CD14-positive monocyte (primary cell): ENCODE measurements around the gene LSS. TPM values are rescaled to one million over a fixed set of nuclear protein-coding genes. Genes with fewer than 3 reads are reported as not detected.

Experiments
- DNase-seq, 3 donors: peaks; one replicate each; pipeline ENCODE4 v3.0.0-alpha.2; 2011 to 2022
- H2AFZ ChIP-seq: 2 replicates; pipeline ENCODE4 v1.6.0; 2012; ENCODE audit warnings: mild to moderate bottlenecking, low read depth, low read length, inconsistent platforms; ENCODE audit not compliant: insufficient read depth, poor library complexity, severe bottlenecking
- H3K27ac ChIP-seq, 2 donors: 1 replicate in 1 of 2; 2 replicates in 1 of 2; pipeline ENCODE4 v1.5.1; 2012 to 2013; ENCODE audit warnings: low read length in 2 of 2, control low read depth in 1 of 2, inconsistent platforms in 1 of 2, low read depth in 1 of 2, mild to moderate bottlenecking in 1 of 2
- H3K27me3 ChIP-seq, 2 donors: one replicate each; pipeline versions ENCODE4 v1.6.0 to v1.6.1; 2011 to 2013; ENCODE audit warnings: low read length in 2 of 2; ENCODE audit not compliant: control insufficient read depth in 2 of 2, insufficient read depth in 2 of 2
- H3K36me3 ChIP-seq, 2 donors: replicated peaks in 1 of 2; 1 replicate in 1 of 2; 2 replicates in 1 of 2; pipeline versions ENCODE4 v1.5.1 to v1.6.1; 2012 to 2013; ENCODE audit warnings: low read length in 2 of 2, control low read depth in 1 of 2, inconsistent platforms in 1 of 2, mild to moderate bottlenecking in 1 of 2; ENCODE audit not compliant: insufficient read depth in 2 of 2, control insufficient read depth in 1 of 2
- H3K4me1 ChIP-seq, 2 donors: 1 replicate in 1 of 2; 2 replicates in 1 of 2; pipeline versions ENCODE4 v1.5.1 to v1.6.1; 2012 to 2013; ENCODE audit warnings: low read length in 2 of 2, control low read depth in 1 of 2, inconsistent platforms in 1 of 2, mild to moderate bottlenecking in 1 of 2, moderate library complexity in 1 of 2; ENCODE audit not compliant: insufficient read depth in 2 of 2, control insufficient read depth in 1 of 2
- H3K4me2 ChIP-seq: replicated peaks from 2 replicates; pipeline ENCODE3; 2012; ENCODE audit warnings: low read length, moderate library complexity, mild to moderate bottlenecking; ENCODE audit not compliant: poor library complexity, severe bottlenecking; ENCODE audit errors: extremely low read depth
- H3K4me3 ChIP-seq, 3 experiments: fragments of 200-600 bp in 1 of 3; sonication (generic) in 1 of 3; replicated peaks in 1 of 3; 1 replicate in 2 of 3; 2 replicates in 1 of 3; pipeline ENCODE4 v1.5.1; 2011 to 2013; ENCODE audit warnings: low read length in 3 of 3, mild to moderate bottlenecking in 3 of 3, control low read depth in 2 of 3, low read depth in 2 of 3, inconsistent platforms in 1 of 3, moderate library complexity in 1 of 3
- H3K79me2 ChIP-seq: 2 replicates; pipeline ENCODE4 v1.6.0; 2012; ENCODE audit warnings: mild to moderate bottlenecking, control low read depth, inconsistent platforms, low read length, moderate library complexity; ENCODE audit not compliant: insufficient read depth
- H3K9ac ChIP-seq: 2 replicates; pipeline ENCODE4 v1.6.0; 2017; ENCODE audit warnings: low read length, mild to moderate bottlenecking; ENCODE audit not compliant: insufficient read depth, poor library complexity, severe bottlenecking
- H3K9me3 ChIP-seq, 2 donors: replicated peaks in 1 of 2; 1 replicate in 1 of 2; 2 replicates in 1 of 2; pipeline versions ENCODE4 v1.5.1 to v1.6.1; 2012 to 2013; ENCODE audit warnings: low read length in 2 of 2, control low read depth in 1 of 2; ENCODE audit not compliant: control insufficient read depth in 1 of 2, insufficient read depth in 1 of 2
- H4K20me1 ChIP-seq: 2 replicates; pipeline ENCODE4 v1.6.0; 2012; ENCODE audit warnings: mild to moderate bottlenecking, low read length, control low read depth, moderate library complexity; ENCODE audit not compliant: insufficient read depth
- H3K27ac Mint-ChIP-seq, 7 donors: one replicate each; pipeline ENCODE4 v1.8.0; 2020; ENCODE audit warnings: mild to moderate bottlenecking in 7 of 7, mixed read lengths in 7 of 7, moderate library complexity in 6 of 7, inconsistent platforms in 2 of 7
- H3K27me3 Mint-ChIP-seq, 3 donors: one replicate each; pipeline ENCODE4 v1.8.0; 2021 to 2022; ENCODE audit warnings: low read depth in 3 of 3, mild to moderate bottlenecking in 3 of 3, mixed read lengths in 3 of 3, moderate library complexity in 3 of 3, inconsistent platforms in 1 of 3
- H3K36me3 Mint-ChIP-seq, 2 donors: one replicate each; pipeline ENCODE4 v1.8.0; 2020; ENCODE audit warnings: mixed read lengths in 2 of 2, inconsistent platforms in 1 of 2, mild to moderate bottlenecking in 1 of 2
- H3K4me1 Mint-ChIP-seq: one replicate; pipeline ENCODE4 v1.8.0; 2020; ENCODE audit warnings: mild to moderate bottlenecking, mixed read lengths
- H3K4me3 Mint-ChIP-seq, 2 donors: one replicate each; pipeline ENCODE4 v1.8.0; 2020; ENCODE audit warnings: mild to moderate bottlenecking in 2 of 2, mixed read lengths in 2 of 2, moderate library complexity in 1 of 2
- H3K9me3 Mint-ChIP-seq, 7 donors: one replicate each; pipeline ENCODE4 v1.8.0; 2020 to 2022; ENCODE audit warnings: mixed read lengths in 7 of 7, mild to moderate bottlenecking in 6 of 7, moderate library complexity in 6 of 7, inconsistent platforms in 2 of 7
- WGBS: methylation state at CpG from one replicate; pipeline ENCODE4 v1.1.5; 2013; ENCODE audit warnings: missing lambda C conversion rate; ENCODE audit not compliant: insufficient coverage; 5-methylcytosine and 5-hydroxymethylcytosine counted together
- intact Hi-C, 2 donors: fragments of 100-400 bp; cut with micrococcal nuclease; formaldehyde crosslinking; loops; one replicate each; pipeline versions ENCODE4 v1.15.0 to v1.15.1; 2023
- polyA plus RNA-seq, 3 donors: library from polyadenylated mRNA; depleted of rRNA in 1 of 3; unstranded in 2 of 3; stranded (reverse) in 1 of 3; fragments of 300-500 nt in 2 of 3; fragments of >200 nt in 1 of 3; fragmentation: Illumina TruSeq in 2 of 3; gene quantifications; 1 replicate in 2 of 3; 2 replicates in 1 of 3; pipeline ENCODE4 v1.2.3, GENCODE V29; 2012 to 2021
- TF ChIP-seq, protein P1 (sequence below): fragments of 200-600 bp; IDR thresholded peaks from one replicate; pipeline ENCODE4 v1.8.0; 2022; ENCODE audit warnings: antibody characterized with exemption, mild to moderate bottlenecking

Gene LSS
- polyA plus RNA-seq, 3 donors, result 4.1 to 20.0 (median 4.9) TPM

DNA sequence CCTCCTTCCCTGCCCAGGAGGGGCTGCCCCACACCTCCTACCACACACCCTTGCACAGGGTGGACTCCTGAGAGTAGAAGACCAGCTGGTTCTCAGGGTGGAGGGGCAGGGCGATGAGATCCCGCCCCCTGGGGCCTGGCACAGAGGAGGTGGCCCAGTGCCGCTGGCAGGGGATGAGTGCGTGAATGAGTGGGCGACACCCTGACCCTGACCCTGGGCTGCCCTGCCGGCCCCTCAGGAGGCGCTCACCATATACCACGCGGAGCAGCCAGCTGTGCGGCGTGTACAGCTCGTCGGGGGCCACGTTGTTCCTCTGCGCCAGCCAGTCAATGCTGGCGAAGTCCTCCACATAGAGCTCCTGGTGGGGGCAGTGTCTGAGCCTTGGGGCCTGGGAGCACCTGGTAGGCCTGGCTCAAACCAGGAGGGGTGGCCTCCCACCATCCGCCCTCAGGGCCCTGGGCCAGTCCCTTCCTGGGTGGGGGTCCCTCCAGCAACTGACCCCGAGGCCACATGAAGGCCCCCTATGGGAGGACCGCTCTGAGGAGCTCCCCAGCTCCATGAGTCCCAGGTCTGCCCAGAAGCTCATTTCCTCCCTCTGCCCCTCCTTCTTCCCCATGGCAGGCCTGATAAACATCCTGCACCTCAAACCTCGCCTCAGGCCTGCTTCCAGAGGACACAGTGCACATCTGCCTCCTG, 13.0 kb downstream of the LSS start:
- DNase-seq, result no peak
- Histone ChIP-seq H3K27ac (no peak overlapping the region), H4K20me1 (no peaks in the 10 kb centered on the region), H3K36me3 (peaks cover 0 to 11% of the 10 kb centered on the region in 2 donors), H3K9ac (no peak overlapping the region), H3K4me1 (no peaks in the 10 kb centered on the region), H3K4me3 (no peak overlapping the region), H3K27me3 (no peaks in the 10 kb centered on the region), H3K9me3 (no peaks in the 10 kb centered on the region), H3K79me2 (no peaks in the 10 kb centered on the region), H3K4me2 (no peak overlapping the region), H2AFZ (no peak overlapping the region)
- Mint-ChIP-seq H3K9me3 (peaks cover 0 to 2% (median 0%) of the 10 kb centered on the region in 7 donors), H3K4me1 (no peaks in the 10 kb centered on the region), H3K36me3 (peaks cover 12 to 17% of the 10 kb centered on the region in 2 donors), H3K27me3 (peaks cover 0 to 1% (median 0%) of the 10 kb centered on the region in 3 donors), H3K27ac (no peak overlapping the region), H3K4me3 (no peak overlapping the region)
- WGBS, result 98% methylated on average over 20 of the region's 20 CpGs
- TF ChIP-seq, protein P1, sequence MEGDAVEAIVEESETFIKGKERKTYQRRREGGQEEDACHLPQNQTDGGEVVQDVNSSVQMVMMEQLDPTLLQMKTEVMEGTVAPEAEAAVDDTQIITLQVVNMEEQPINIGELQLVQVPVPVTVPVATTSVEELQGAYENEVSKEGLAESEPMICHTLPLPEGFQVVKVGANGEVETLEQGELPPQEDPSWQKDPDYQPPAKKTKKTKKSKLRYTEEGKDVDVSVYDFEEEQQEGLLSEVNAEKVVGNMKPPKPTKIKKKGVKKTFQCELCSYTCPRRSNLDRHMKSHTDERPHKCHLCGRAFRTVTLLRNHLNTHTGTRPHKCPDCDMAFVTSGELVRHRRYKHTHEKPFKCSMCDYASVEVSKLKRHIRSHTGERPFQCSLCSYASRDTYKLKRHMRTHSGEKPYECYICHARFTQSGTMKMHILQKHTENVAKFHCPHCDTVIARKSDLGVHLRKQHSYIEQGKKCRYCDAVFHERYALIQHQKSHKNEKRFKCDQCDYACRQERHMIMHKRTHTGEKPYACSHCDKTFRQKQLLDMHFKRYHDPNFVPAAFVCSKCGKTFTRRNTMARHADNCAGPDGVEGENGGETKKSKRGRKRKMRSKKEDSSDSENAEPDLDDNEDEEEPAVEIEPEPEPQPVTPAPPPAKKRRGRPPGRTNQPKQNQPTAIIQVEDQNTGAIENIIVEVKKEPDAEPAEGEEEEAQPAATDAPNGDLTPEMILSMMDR, result no peak
- intact Hi-C loops, result no loop called here

DNA sequence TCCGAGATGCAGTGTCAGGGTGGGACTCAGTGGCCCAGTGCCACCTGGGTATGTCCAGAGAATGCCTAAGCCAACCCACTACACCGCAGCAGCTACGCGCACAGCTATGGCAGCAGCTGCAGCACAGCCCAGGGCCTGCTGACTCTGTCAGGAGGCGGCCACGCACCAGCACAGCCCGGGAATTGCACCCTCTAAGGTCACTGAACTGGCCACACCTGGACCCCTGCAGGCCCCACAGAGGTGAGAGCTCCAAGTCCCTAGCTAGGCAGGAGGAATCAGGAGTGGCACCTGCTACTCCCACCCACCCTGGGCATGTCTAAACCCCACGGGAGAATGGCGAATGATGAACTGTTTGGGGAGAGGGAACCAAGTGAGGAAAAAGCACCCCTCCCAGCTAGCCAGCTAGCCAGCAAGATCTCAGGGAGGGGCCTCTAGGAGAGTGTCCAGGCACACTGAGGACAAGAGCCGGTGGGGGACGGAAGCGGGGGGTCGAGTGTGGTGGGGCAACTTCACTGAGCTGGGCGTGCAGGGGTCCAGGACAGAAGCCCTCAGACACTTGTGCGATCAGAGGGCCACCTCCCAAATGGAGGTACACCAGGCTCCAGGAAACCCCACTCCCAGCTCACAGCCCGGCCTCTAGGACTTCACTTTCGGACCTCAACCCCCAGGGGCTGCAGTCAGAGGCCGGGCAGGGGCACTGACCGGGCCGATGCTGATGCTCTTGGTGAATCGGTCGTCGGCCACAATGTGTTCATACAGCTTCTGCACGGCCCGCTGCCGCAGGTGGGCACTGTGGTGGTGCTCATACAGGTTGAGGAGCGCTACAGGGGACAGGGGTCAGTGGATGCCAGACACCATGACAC, 13.9 kb downstream of the LSS start:
- Mint-ChIP-seq H3K9me3 (peaks cover 0 to 2% (median 0%) of the 10 kb centered on the region in 7 donors), H3K27ac (peak overlapping the region in 1 of 7 donors; percentile 44), H3K4me3 (no peak overlapping the region), H3K27me3 (peaks cover 0 to 1% (median 0%) of the 10 kb centered on the region in 3 donors), H3K4me1 (no peaks in the 10 kb centered on the region), H3K36me3 (peaks cover 9 to 22% of the 10 kb centered on the region in 2 donors)
- H3K4me3 ChIP-seq, result no peak overlapping the region
- 96% methylated on average over 18 of the region's 27 CpGs for WGBS
- no peak overlapping the region for H2AFZ ChIP-seq
- no peaks in the 10 kb centered on the region for H3K9me3 ChIP-seq
- no peak overlapping the region for H3K4me2 ChIP-seq
- no peak overlapping the region for H3K27ac ChIP-seq
- intact Hi-C loops, result no loop called here
- DNase-seq, result no peak
- TF ChIP-seq, protein P1, result no peak
- peaks cover 0 to 5% of the 10 kb centered on the region in 2 donors for H3K36me3 ChIP-seq
- H3K9ac ChIP-seq, result no peak overlapping the region
- no peaks in the 10 kb centered on the region for H3K4me1 ChIP-seq
- no peaks in the 10 kb centered on the region for H3K79me2 ChIP-seq
- no peaks in the 10 kb centered on the region for H4K20me1 ChIP-seq
- no peaks in the 10 kb centered on the region for H3K27me3 ChIP-seq
